Ovary (tissue), 9 donors: ENCODE data around the gene METTL22. TPM values are rescaled to one million over a fixed set of nuclear protein-coding genes. Genes with fewer than 3 reads are reported as not detected.

Experiments used
- DNase-seq, 5 donors: peaks; one replicate each; pipeline ENCODE4 v3.0.0-alpha.2; 2019 to 2020
- H3K27ac ChIP-seq, 2 donors: fragments of 200-600 bp; one replicate each; pipeline versions ENCODE4 v1.5.1 to v1.8.0; 2019 to 2022
- H3K27me3 ChIP-seq: fragments of 200-600 bp; one replicate; pipeline ENCODE4 v1.8.0; 2022
- H3K36me3 ChIP-seq: fragments of 200-600 bp; sonication (generic); one replicate; pipeline ENCODE4 v1.5.1; 2019
- H3K4me1 ChIP-seq: one replicate; pipeline ENCODE4 v1.8.1; 2013; ENCODE audit warnings: mild to moderate bottlenecking, moderate library complexity; ENCODE audit not compliant: insufficient read depth
- H3K4me3 ChIP-seq: fragments of 200-600 bp; sonication (generic); one replicate; pipeline ENCODE4 v1.5.1; 2017
- H3K9me3 ChIP-seq, 2 donors: fragments of 200-600 bp in 1 of 2; sonication (generic) in 1 of 2; one replicate each; pipeline versions ENCODE4 v1.5.1 to v1.8.1; 2013 to 2019; ENCODE audit warnings: mild to moderate bottlenecking in 1 of 2, moderate library complexity in 1 of 2
- CTCF ChIP-seq, 3 donors: fragments of 450-650 bp in 2 of 3; fragments of 200-600 bp in 1 of 3; IDR thresholded peaks; one replicate each; pipeline versions ENCODE4 v1.5.1 to v1.8.0; 2016 to 2022; ENCODE audit warnings: antibody characterized with exemption in 3 of 3, mild to moderate bottlenecking in 1 of 3
- EP300 ChIP-seq: sonication (generic); formaldehyde crosslinking; IDR thresholded peaks from one replicate; pipeline ENCODE4 v1.6.1; 2017; ENCODE audit warnings: antibody characterized with exemption
- POLR2A ChIP-seq: fragments of 450-650 bp; IDR thresholded peaks from one replicate; pipeline ENCODE4 v1.6.1; 2017; ENCODE audit warnings: antibody characterized with exemption, mild to moderate bottlenecking, moderate library complexity
- WGBS, 3 donors: extraction: QIAGEN DNeasy Blood & Tissue Kit in 1 of 3; methylation state at CpG; one replicate each; pipeline versions ENCODE4 v1.1.5 to v1.1.7; 2013 to 2017; 5-methylcytosine and 5-hydroxymethylcytosine counted together
- intact Hi-C, 4 donors: fragments of 100-400 bp; cut with DNase I; formaldehyde crosslinking; loops; one replicate each; pipeline versions ENCODE4 v1.11.0 to v1.15.1; 2022 to 2023
- polyA plus RNA-seq, 2 donors: library from polyadenylated mRNA; stranded (reverse); fragments of 200-250 nt in 1 of 2; fragments of 350-450 nt in 1 of 2; fragmentation: Illumina TruSeq in 1 of 2; extraction: RNeasy Lipid Tissue Mini Kit (QIAGEN cat#74804) in 1 of 2; gene quantifications; one replicate each; pipeline ENCODE4 v1.2.3, GENCODE V29; 2013 to 2014
- total RNA-seq, 7 donors: library from RNA; depleted of rRNA in 2 of 7; stranded (reverse); fragments of >200 nt in 2 of 7; fragmentation: NEBNext Ultra II Directional in 3 of 7; extraction: Animal tissue kit (Norgen Biotek cat#: 25700) in 3 of 7; gene quantifications; one replicate each; pipeline versions ENCODE4 v1.1.0 to v1.2.4, GENCODE V29; 2016 to 2023
- donor health status: DM: no; HTN: no; CAD: no; lungs with moderate emphysema.
- donor health status: DM: no; HTN: no; CAD: no.
- donor health status: Bipolar disorder and iron deficiency.
- donor health status: DM: yes; HTN: yes; CAD: no.
- donor health status: DM: no; HTN: no; CAD: no.
- donor health status: DM: yes; HTN: yes; CAD: no.

Gene METTL22
- total and polyA plus RNA-seq, 9 donors = 14.2 to 45.8 (median 29.1) TPM

GRCh38 chr16:8660841-8661301, 39.4 kb downstream of the METTL22 start:
- H3K27me3 ChIP-seq = no peaks in the 10 kb centered on the region
- WGBS, 3 donors = 6 to 18% (median 14%) methylated on average over 13 of the region's 13 CpGs
- H3K9me3 ChIP-seq = no peaks in the 10 kb centered on the region
- DNase-seq = peak; percentile 32 to 78 (median 62)
- H3K4me1 ChIP-seq = no peaks in the 10 kb centered on the region
- intact Hi-C loops = loop anchor here (2.0 to 5.0 kb wide), 3 partner anchors 220 to 226 kb away; partner anchors contain the start of gene LITAFD (in 2 of the 4)
- TF ChIP-seq POLR2A (no peak), EP300 (no peak), CTCF (IDR thresholded peaks at IDR 0.05) (peak; percentile 31 to 53 (median 48))
- no peak overlapping the region for H3K27ac ChIP-seq
- H3K4me3 ChIP-seq = no peak overlapping the region
- no peaks in the 10 kb centered on the region for H3K36me3 ChIP-seq

- 73 to 77% (median 76%) methylated on average over 5 of the region's 5 CpGs for WGBS, 3 donors
Measured at GRCh38 chr16:8661703-8662102, 40.2 kb downstream of the METTL22 start.

GRCh38 chr16:8663192-8664089, 41.9 kb downstream of the METTL22 start:
- DNase-seq = no peak
- no peaks in the 10 kb centered on the region for H3K4me1 ChIP-seq
- TF ChIP-seq EP300 (no peak), CTCF (IDR thresholded peaks at IDR 0.05) (no peak), POLR2A (no peak)
- H3K9me3 ChIP-seq = no peaks in the 10 kb centered on the region
- WGBS, 3 donors = 82 to 85% (median 85%) methylated on average over 9 of the region's 9 CpGs
- H3K27ac ChIP-seq = no peak overlapping the region
- H3K4me3 ChIP-seq = no peak overlapping the region
- no peaks in the 10 kb centered on the region for H3K36me3 ChIP-seq
- H3K27me3 ChIP-seq = no peaks in the 10 kb centered on the region
- intact Hi-C loops = loop anchor here in 3 of 4 donors (5.0 kb wide), 2 partner anchors 219 to 224 kb away; partner anchors contain the start of gene LITAFD (in 2 of the 3)

More at GRCh38 chr16:8661703-8662102, 40.2 kb downstream of the METTL22 start:
- H3K9me3 ChIP-seq = no peaks in the 10 kb centered on the region
- no peaks in the 10 kb centered on the region for H3K4me1 ChIP-seq
- no peak overlapping the region for H3K27ac ChIP-seq
- intact Hi-C loops = loop anchor here (2.0 to 5.0 kb wide), 3 partner anchors 219 to 226 kb away; partner anchors contain the start of gene LITAFD (in 2 of the 4)
- no peaks in the 10 kb centered on the region for H3K36me3 ChIP-seq
- TF ChIP-seq CTCF (IDR thresholded peaks at IDR 0.05) = no peak
- no peak for TF ChIP-seq EP300
- TF ChIP-seq POLR2A = no peak
- H3K4me3 ChIP-seq = no peak overlapping the region
- no peak for DNase-seq
- H3K27me3 ChIP-seq = no peaks in the 10 kb centered on the region

GRCh38 chr16:8665529-8665928, 44.0 kb downstream of the METTL22 start:
- intact Hi-C loops = no loop called here
- no peak overlapping the region for H3K4me3 ChIP-seq
- H3K27ac ChIP-seq = no peak overlapping the region
- H3K36me3 ChIP-seq = no peaks in the 10 kb centered on the region
- H3K9me3 ChIP-seq = no peaks in the 10 kb centered on the region
- WGBS, 3 donors = 82 to 91% (median 82%) methylated on average over 6 of the region's 6 CpGs
- no peaks in the 10 kb centered on the region for H3K27me3 ChIP-seq
- H3K4me1 ChIP-seq = no peaks in the 10 kb centered on the region
- no peak for DNase-seq
- TF ChIP-seq EP300 = no peak
- TF ChIP-seq CTCF (IDR thresholded peaks at IDR 0.05) = no peak
- no peak for TF ChIP-seq POLR2A
